AG04450 (cell line): ENCODE measurements around the gene ANKRD39. TPM values are rescaled to one million over a fixed set of nuclear protein-coding genes. Genes with fewer than 3 reads are reported as not detected.
"Not testable (repeated sequence)": the region's sequence is repeated elsewhere in the genome, so short reads cannot be mapped to it uniquely, and the experiment has no call there.

Experiments used
- CTCF ChIA-PET: fragments of 300-600, 350-600 bp; formaldehyde crosslinking; extraction: SDS; loops from one replicate; lab custom pipeline; 2022; ENCODE audit warnings: antibody characterized with exemption, inconsistent platforms; lab: Charles Lee
- POLR2A ChIA-PET: fragments of 350-600 bp; formaldehyde crosslinking; extraction: SDS; loops from one replicate; lab custom pipeline; 2021; ENCODE audit warnings: antibody characterized with exemption, inconsistent platforms; lab: Yijun Ruan, JAX
- DNase-seq: peaks from one replicate; pipeline ENCODE4 v3.0.0-alpha.2; 2011; ENCODE audit warnings: low read depth, low spot score
- H3K27ac ChIP-seq: one replicate; pipeline ENCODE4 v1.5.1; 2012; ENCODE audit warnings: low read depth, low read length, control low read depth
- H3K27me3 ChIP-seq: one replicate; pipeline ENCODE4 v1.6.0; 2012; ENCODE audit warnings: low read length; ENCODE audit not compliant: control insufficient read depth, insufficient read depth
- H3K4me3 ChIP-seq: 2 replicates; pipeline ENCODE4 v1.5.1; 2011; ENCODE audit warnings: mild to moderate bottlenecking, low read depth, low read length, control low read depth
- H3K9me3 ChIP-seq: 2 replicates; pipeline ENCODE4 v1.5.1; 2012; ENCODE audit warnings: low read length; ENCODE audit not compliant: control insufficient read depth, insufficient read depth
- polyA plus RNA-seq: library from polyadenylated mRNA; depleted of rRNA; stranded (reverse); fragments of >200 nt; gene quantifications from 2 replicates; pipeline ENCODE4 v1.2.3, GENCODE V29; 2011
- TF ChIP-seq, protein P1 (sequence below): IDR thresholded peaks from 2 replicates; pipeline ENCODE4 v1.5.1; 2011; ENCODE audit warnings: low read depth, low read length, control low read depth, inconsistent platforms

Gene ANKRD39
- polyA plus RNA-seq, 1 experiment = 3.8 TPM

DNA sequence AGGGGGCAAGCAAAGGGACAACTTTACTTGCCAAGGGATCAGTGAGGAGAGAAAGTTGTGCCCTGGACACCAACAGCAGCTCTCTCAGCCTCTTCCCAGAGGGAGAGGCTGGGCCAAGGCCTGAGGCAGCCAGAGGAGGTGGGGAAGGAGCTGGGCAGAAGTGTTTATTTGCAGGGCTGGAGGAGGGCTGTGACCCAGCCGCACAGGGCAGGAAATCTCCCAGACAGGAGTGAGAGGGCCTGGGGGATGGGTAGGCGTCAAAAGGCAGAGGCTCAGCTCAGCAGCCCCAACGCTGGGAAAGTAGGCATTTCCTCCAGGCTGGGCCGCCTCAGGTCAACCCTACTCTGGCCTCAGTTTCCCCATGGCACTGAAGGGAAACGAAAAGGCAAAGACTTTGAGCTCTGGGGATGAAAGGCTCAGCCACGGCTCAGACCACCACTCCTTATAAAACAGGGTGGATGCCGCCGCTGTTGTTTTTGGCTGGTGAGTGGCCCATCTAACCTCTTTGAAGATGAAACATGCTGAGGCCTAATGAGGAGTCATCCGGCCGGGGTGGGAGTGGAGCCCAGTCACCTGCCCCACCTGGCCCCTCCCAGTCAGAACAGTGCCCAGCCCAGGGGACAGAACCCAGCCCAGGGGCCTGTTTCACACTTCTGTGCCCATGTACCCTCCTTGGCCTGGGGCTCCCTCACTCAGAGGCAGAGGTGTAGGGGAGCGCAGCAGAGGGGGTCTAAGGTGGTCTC, 33.9 kb upstream of the ANKRD39 start:
- TF ChIP-seq, protein P1, sequence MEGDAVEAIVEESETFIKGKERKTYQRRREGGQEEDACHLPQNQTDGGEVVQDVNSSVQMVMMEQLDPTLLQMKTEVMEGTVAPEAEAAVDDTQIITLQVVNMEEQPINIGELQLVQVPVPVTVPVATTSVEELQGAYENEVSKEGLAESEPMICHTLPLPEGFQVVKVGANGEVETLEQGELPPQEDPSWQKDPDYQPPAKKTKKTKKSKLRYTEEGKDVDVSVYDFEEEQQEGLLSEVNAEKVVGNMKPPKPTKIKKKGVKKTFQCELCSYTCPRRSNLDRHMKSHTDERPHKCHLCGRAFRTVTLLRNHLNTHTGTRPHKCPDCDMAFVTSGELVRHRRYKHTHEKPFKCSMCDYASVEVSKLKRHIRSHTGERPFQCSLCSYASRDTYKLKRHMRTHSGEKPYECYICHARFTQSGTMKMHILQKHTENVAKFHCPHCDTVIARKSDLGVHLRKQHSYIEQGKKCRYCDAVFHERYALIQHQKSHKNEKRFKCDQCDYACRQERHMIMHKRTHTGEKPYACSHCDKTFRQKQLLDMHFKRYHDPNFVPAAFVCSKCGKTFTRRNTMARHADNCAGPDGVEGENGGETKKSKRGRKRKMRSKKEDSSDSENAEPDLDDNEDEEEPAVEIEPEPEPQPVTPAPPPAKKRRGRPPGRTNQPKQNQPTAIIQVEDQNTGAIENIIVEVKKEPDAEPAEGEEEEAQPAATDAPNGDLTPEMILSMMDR = no peak
- no peak for DNase-seq
- Histone ChIP-seq H3K27me3 (no peaks in the 10 kb centered on the region), H3K9me3 (no peaks in the 10 kb centered on the region; the same call in 1 of the 2 replicates), H3K4me3 (no peak overlapping the region), H3K27ac (no peak overlapping the region)
- CTCF ChIA-PET = interaction anchor here (1.3 to 1.4 kb wide), 4 partner anchors 34 to 220 kb away, joined by 3 to 5 read pairs (median 4); partner anchors contain the start of gene ANKRD39
- POLR2A ChIA-PET = interaction anchor here (1.6 kb wide), 1 partner anchor 23 kb away, joined by 6 read pairs; no protein-coding TSS in a partner anchor

GRCh38 chr2:96890726-96891385, 33.0 kb upstream of the ANKRD39 start:
- Histone ChIP-seq H3K4me3 (no peak overlapping the region), H3K27ac (no peak overlapping the region), H3K27me3 (peaks cover 3% of the 10 kb centered on the region), H3K9me3 (no peaks in the 10 kb centered on the region; the same call in 1 of the 2 replicates)
- TF ChIP-seq, protein P1 = no peak
- DNase-seq = no peak
- ChIA-PET POLR2A (interaction anchor here (0.6 to 1.6 kb wide), 2 partner anchors 11 to 22 kb away, joined by 3 to 6 read pairs; no protein-coding TSS in a partner anchor), CTCF (interaction anchor here (1.0 to 1.5 kb wide), 5 partner anchors 16 to 70 kb away, joined by 3 to 10 read pairs (median 5); partner anchors contain the start of gene ANKRD39)

- ChIA-PET CTCF (interaction anchor here (1.0 to 1.5 kb wide), 3 partner anchors 16 to 71 kb away, joined by 3 to 10 read pairs (median 3); no protein-coding TSS in a partner anchor), POLR2A (interaction anchor here (0.6 to 1.6 kb wide), 2 partner anchors 12 to 22 kb away, joined by 3 to 6 read pairs; no protein-coding TSS in a partner anchor)
- H3K27ac ChIP-seq = no peak overlapping the region
- H3K9me3 ChIP-seq = no peaks in the 10 kb centered on the region; the same call in 1 of the 2 replicates
- DNase-seq = no peak
- H3K27me3 ChIP-seq = peaks cover 3% of the 10 kb centered on the region
- no peak overlapping the region for H3K4me3 ChIP-seq
- TF ChIP-seq, protein P1 = no peak
Measured at GRCh38 chr2:96890252-96890651, 32.4 kb upstream of the ANKRD39 start.

- H3K4me3 ChIP-seq, H3K27me3 ChIP-seq, H3K9me3 ChIP-seq, DNase-seq, POLR2A ChIA-PET, H3K27ac ChIP-seq: not testable (repeated sequence)
- CTCF ChIA-PET = interaction anchor here (1.5 kb wide), 1 partner anchor 21 kb away, joined by 10 read pairs; no protein-coding TSS in a partner anchor
Measured at GRCh38 chr2:96889502-96889901, 31.7 kb upstream of the ANKRD39 start.
